GM15510 (cell line): ENCODE results near the gene IL2RA.

ENCODE experiments used
- POLR2A ChIP-seq: IDR thresholded peaks from 3 replicates; pipeline ENCODE4 v1.6.1; 2011; ENCODE audit warnings: borderline replicate concordance; ENCODE audit not compliant: insufficient read length; ENCODE audit errors: extremely low read depth

The IL2RA gene

GRCh38 chr10:5971315-5971832 is 90.8 kb downstream of the IL2RA start:
- no peak for TF ChIP-seq POLR2A

GRCh38 chr10:5970527-5970926 is 91.6 kb downstream of the IL2RA start:
- TF ChIP-seq POLR2A = no peak

GRCh38 chr10:5970066-5970465 is 92.1 kb downstream of the IL2RA start:
- no peak for TF ChIP-seq POLR2A

- no peak for TF ChIP-seq POLR2A
Observed at GRCh38 chr10:5968681-5969453, 93.3 kb downstream of the IL2RA start.

GRCh38 chr10:5968037-5968680 is 94.0 kb downstream of the IL2RA start:
- no peak for TF ChIP-seq POLR2A

GRCh38 chr10:5965266-5965665 is 96.9 kb downstream of the IL2RA start:
- no peak for TF ChIP-seq POLR2A

GRCh38 chr10:5964736-5965135 is 97.4 kb downstream of the IL2RA start:
- TF ChIP-seq POLR2A = no peak

- no peak for TF ChIP-seq POLR2A
Observed at GRCh38 chr10:5963591-5963990, 98.6 kb downstream of the IL2RA start.

- TF ChIP-seq POLR2A = no peak
Observed at GRCh38 chr10:5963071-5963470, 99.1 kb downstream of the IL2RA start.

- no peak for TF ChIP-seq POLR2A
Observed at GRCh38 chr10:5961405-5962100, 100.6 kb downstream of the IL2RA start.
